OCI-LY3 (cell line): ENCODE data around the gene TMCO6.

Experiments used
- EZH2phosphoT487 ChIP-seq: fragments of 200-600 bp; shearing (Covaris generic); IDR thresholded peaks from 2 replicates; pipeline ENCODE4 v1.6.1; 2018; ENCODE audit warnings: antibody characterized with exemption, mixed run types, low read depth
- TF ChIP-seq, protein P1 (sequence below): fragments of 200-600, 300-600 bp; sonication (generic); IDR thresholded peaks from 2 replicates; pipeline ENCODE4 v1.5.1; 2014; ENCODE audit warnings: antibody characterized with exemption, low read length, low read depth

DNA sequence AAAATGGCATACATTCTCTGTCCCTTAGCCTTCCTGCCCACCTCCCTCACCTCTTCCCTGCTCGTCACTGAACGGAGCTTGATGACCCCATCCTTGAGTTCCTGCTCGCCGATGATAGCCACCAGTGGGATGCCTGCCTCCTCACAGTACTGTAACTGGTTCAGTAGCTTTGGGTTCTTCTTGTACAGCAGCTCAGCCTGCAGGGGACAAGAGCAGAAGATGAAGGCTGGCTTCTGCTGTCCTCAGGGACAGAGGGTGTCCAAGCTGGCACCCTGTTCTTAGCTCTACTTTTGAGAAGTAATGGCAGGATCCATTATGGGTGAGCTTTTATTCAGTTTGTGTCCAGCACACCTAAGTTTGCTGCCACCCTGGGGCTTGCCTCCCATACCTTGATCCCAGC lies 35.4 kb downstream of the TMCO6 start:
- TF ChIP-seq, protein P1, sequence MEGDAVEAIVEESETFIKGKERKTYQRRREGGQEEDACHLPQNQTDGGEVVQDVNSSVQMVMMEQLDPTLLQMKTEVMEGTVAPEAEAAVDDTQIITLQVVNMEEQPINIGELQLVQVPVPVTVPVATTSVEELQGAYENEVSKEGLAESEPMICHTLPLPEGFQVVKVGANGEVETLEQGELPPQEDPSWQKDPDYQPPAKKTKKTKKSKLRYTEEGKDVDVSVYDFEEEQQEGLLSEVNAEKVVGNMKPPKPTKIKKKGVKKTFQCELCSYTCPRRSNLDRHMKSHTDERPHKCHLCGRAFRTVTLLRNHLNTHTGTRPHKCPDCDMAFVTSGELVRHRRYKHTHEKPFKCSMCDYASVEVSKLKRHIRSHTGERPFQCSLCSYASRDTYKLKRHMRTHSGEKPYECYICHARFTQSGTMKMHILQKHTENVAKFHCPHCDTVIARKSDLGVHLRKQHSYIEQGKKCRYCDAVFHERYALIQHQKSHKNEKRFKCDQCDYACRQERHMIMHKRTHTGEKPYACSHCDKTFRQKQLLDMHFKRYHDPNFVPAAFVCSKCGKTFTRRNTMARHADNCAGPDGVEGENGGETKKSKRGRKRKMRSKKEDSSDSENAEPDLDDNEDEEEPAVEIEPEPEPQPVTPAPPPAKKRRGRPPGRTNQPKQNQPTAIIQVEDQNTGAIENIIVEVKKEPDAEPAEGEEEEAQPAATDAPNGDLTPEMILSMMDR: no peak
- no peak for TF ChIP-seq EZH2phosphoT487
